ENCODE results near the gene CUX1. TPM values are rescaled to one million over a fixed set of nuclear protein-coding genes. Genes with fewer than 3 reads are reported as not detected.

Gene CUX1
- total RNA-seq, 1 experiment from 2014 or later = 116 TPM

- TF ChIP-seq CTCF (IDR thresholded peaks at IDR 0.05; ENCODE audit: insufficient read depth in 1 of 2, low read depth in 1 of 2, low read length in 1 of 2, severe bottlenecking in 1 of 2, unreplicated experiment in 1 of 2) = no peak
- Histone ChIP-seq H3K4me1 (peaks cover 16% of the 10 kb centered on the region), H3K36me3 (ENCODE audit: control insufficient read depth, insufficient read depth, low read length) (no peaks in the 10 kb centered on the region), H3K9me3 (no peaks in the 10 kb centered on the region), H3K27me3 (replicated peaks; ENCODE audit: control insufficient read depth, insufficient read depth, low read length) (no peaks in the 10 kb centered on the region), H3K4me3 (ENCODE audit: low read depth, low read length) (no peak overlapping the region)
- Mint-ChIP-seq H3K9me3 (ENCODE audit: unreplicated experiment) (no peaks in the 10 kb centered on the region), H3K27me3 (ENCODE audit: insufficient read depth, unreplicated experiment) (no peaks in the 10 kb centered on the region), H3K27ac (ENCODE audit: unreplicated experiment) (no peak overlapping the region), H3K36me3 (ENCODE audit: insufficient read depth, unreplicated experiment) (peaks cover 61% of the 10 kb centered on the region), H3K4me3 (ENCODE audit: unreplicated experiment) (no peak overlapping the region), H3K4me1 (ENCODE audit: low read depth, unreplicated experiment) (peaks cover 26% of the 10 kb centered on the region)
- no peak for DNase-seq
- intact Hi-C loops (cut with micrococcal nuclease; ENCODE audit: unreplicated experiment) = no loop called here
- no TSS peak for BruUV-seq (replicated peaks)
- ChIA-PET CTCF (no interaction called here), POLR2A (no interaction called here)
Measured at GRCh38 chr7:101964680-101965452, 147.4 kb downstream of the CUX1 start.

- Histone ChIP-seq H3K4me3 (ENCODE audit: low read depth, low read length) (no peak overlapping the region), H3K4me1 (peaks cover 15% of the 10 kb centered on the region), H3K36me3 (ENCODE audit: control insufficient read depth, insufficient read depth, low read length) (no peaks in the 10 kb centered on the region), H3K27me3 (replicated peaks; ENCODE audit: control insufficient read depth, insufficient read depth, low read length) (no peaks in the 10 kb centered on the region), H3K9me3 (no peaks in the 10 kb centered on the region)
- Mint-ChIP-seq H3K36me3 (ENCODE audit: insufficient read depth, unreplicated experiment) (peaks cover 61% of the 10 kb centered on the region), H3K9me3 (ENCODE audit: unreplicated experiment) (no peaks in the 10 kb centered on the region), H3K27me3 (ENCODE audit: insufficient read depth, unreplicated experiment) (no peaks in the 10 kb centered on the region), H3K27ac (ENCODE audit: unreplicated experiment) (no peak overlapping the region), H3K4me3 (ENCODE audit: unreplicated experiment) (no peak overlapping the region), H3K4me1 (ENCODE audit: low read depth, unreplicated experiment) (peaks cover 22% of the 10 kb centered on the region)
- no peak for TF ChIP-seq CTCF (IDR thresholded peaks at IDR 0.05; ENCODE audit: insufficient read depth in 1 of 2, low read depth in 1 of 2, low read length in 1 of 2, severe bottlenecking in 1 of 2, unreplicated experiment in 1 of 2)
- CTCF ChIA-PET = no interaction called here
- BruUV-seq (replicated peaks) = no TSS peak
- POLR2A ChIA-PET = no interaction called here
- intact Hi-C loops (cut with micrococcal nuclease; ENCODE audit: unreplicated experiment) = no loop called here
- DNase-seq = no peak
Measured at GRCh38 chr7:101968720-101969466, 151.5 kb downstream of the CUX1 start.

- H3K4me3 ChIP-seq (ENCODE audit: low read depth, low read length) = no peak overlapping the region
- H3K9me3 ChIP-seq = no peaks in the 10 kb centered on the region
- ChIA-PET CTCF (no interaction called here), POLR2A (no interaction called here)
- Mint-ChIP-seq H3K27ac (ENCODE audit: unreplicated experiment) (no peak overlapping the region), H3K4me3 (ENCODE audit: unreplicated experiment) (no peak overlapping the region), H3K36me3 (ENCODE audit: insufficient read depth, unreplicated experiment) (peaks cover 58% of the 10 kb centered on the region), H3K9me3 (ENCODE audit: unreplicated experiment) (no peaks in the 10 kb centered on the region), H3K27me3 (ENCODE audit: insufficient read depth, unreplicated experiment) (no peaks in the 10 kb centered on the region), H3K4me1 (ENCODE audit: low read depth, unreplicated experiment) (peaks cover 23% of the 10 kb centered on the region)
- TF ChIP-seq CTCF (IDR thresholded peaks at IDR 0.05; ENCODE audit: insufficient read depth in 1 of 2, low read depth in 1 of 2, low read length in 1 of 2, severe bottlenecking in 1 of 2, unreplicated experiment in 1 of 2) = no peak
- no peak for DNase-seq
- no peaks in the 10 kb centered on the region for H3K27me3 ChIP-seq (replicated peaks; ENCODE audit: control insufficient read depth, insufficient read depth, low read length)
- H3K36me3 ChIP-seq (ENCODE audit: control insufficient read depth, insufficient read depth, low read length) = no peaks in the 10 kb centered on the region
- BruUV-seq (replicated peaks) = no TSS peak
- intact Hi-C loops (cut with micrococcal nuclease; ENCODE audit: unreplicated experiment) = no loop called here
- peaks cover 6% of the 10 kb centered on the region for H3K4me1 ChIP-seq
Measured at GRCh38 chr7:101969997-101970585, 152.7 kb downstream of the CUX1 start.

All from Caco-2 (cell line).